HepG2 (cell line): ENCODE results near the gene METTL26. TPM values are rescaled to one million over a fixed set of nuclear protein-coding genes. Genes with fewer than 3 reads are reported as not detected.

Experiments used
- ATF7-NPFF ChIP-seq: sonication (generic); formaldehyde crosslinking; IDR thresholded peaks from 2 replicates; pipeline ENCODE4 v1.8.1; 2023; ENCODE audit warnings: mild to moderate bottlenecking, low read depth, missing genetic modification reagents, moderate library complexity
- FOXM1 ChIP-seq: sonication (generic); formaldehyde crosslinking; IDR thresholded peaks from 2 replicates; pipeline ENCODE4 v1.5.0; 2020; ENCODE audit warnings: missing genetic modification reagents
- MBD4 ChIP-seq: IDR thresholded peaks from 2 replicates; pipeline ENCODE4 v1.6.1; 2012; ENCODE audit warnings: low read length, inconsistent platforms, borderline replicate concordance
- NRL ChIP-seq: sonication (generic); formaldehyde crosslinking; IDR thresholded peaks from 2 replicates; pipeline ENCODE4 v1.5.0; 2020; ENCODE audit warnings: missing genetic modification reagents, mild to moderate bottlenecking, moderate library complexity, borderline replicate concordance
- POLR2G ChIP-seq: fragments of 200-400 bp; formaldehyde crosslinking; IDR thresholded peaks from 2 replicates; pipeline ENCODE4 v1.6.1; 2018; ENCODE audit warnings: mild to moderate bottlenecking, low read depth, low read length, moderate library complexity
- RNF2 ChIP-seq: fragments of 450-650 bp; conservative IDR thresholded peaks from 2 replicates; pipeline ENCODE4 v1.6.1; 2016; ENCODE audit warnings: low read depth
- SIX4 ChIP-seq: sonication (generic); formaldehyde crosslinking; IDR thresholded peaks from 2 replicates; pipeline ENCODE4 v1.4.0; 2020; ENCODE audit warnings: missing genetic modification reagents
- SMARCE1 ChIP-seq: fragments of 450-650 bp; IDR thresholded peaks from 2 replicates; pipeline ENCODE4 v1.6.1; 2017; ENCODE audit warnings: borderline replicate concordance
- TFAP4 ChIP-seq: sonication (generic); IDR thresholded peaks from 2 replicates; pipeline ENCODE4 v1.6.1; 2016; ENCODE audit warnings: low read depth, borderline replicate concordance
- ZBTB1 ChIP-seq: sonication (generic); formaldehyde crosslinking; IDR thresholded peaks from 2 replicates; pipeline ENCODE4 v1.4.0; 2020; ENCODE audit warnings: missing genetic modification reagents, borderline replicate concordance
- ZBTB7B ChIP-seq: sonication (generic); formaldehyde crosslinking; IDR thresholded peaks from 2 replicates; pipeline ENCODE4 v1.4.0; 2020; ENCODE audit warnings: missing genetic modification reagents
- ZNF180 ChIP-seq: sonication (generic); formaldehyde crosslinking; IDR thresholded peaks from 2 replicates; pipeline ENCODE4 v1.4.0; 2020; ENCODE audit warnings: low read depth, missing genetic modification reagents, borderline replicate concordance
- ZNF468 ChIP-seq: sonication (generic); formaldehyde crosslinking; IDR thresholded peaks from 2 replicates; pipeline ENCODE4 v1.8.0; 2022; ENCODE audit warnings: mild to moderate bottlenecking, moderate library complexity, missing genetic modification reagents
- ZNF512 ChIP-seq: sonication (generic); formaldehyde crosslinking; IDR thresholded peaks from 2 replicates; pipeline ENCODE4 v1.4.0; 2020; ENCODE audit warnings: mild to moderate bottlenecking, missing genetic modification reagents
- ZNF543 ChIP-seq: sonication (generic); formaldehyde crosslinking; IDR thresholded peaks from 2 replicates; pipeline ENCODE4 v1.4.0; 2020; ENCODE audit warnings: mild to moderate bottlenecking, missing genetic modification reagents
- ZNF607 ChIP-seq: sonication (generic); formaldehyde crosslinking; IDR thresholded peaks from 2 replicates; pipeline ENCODE4 v1.5.1; 2020; ENCODE audit warnings: missing genetic modification reagents, mild to moderate bottlenecking, borderline replicate concordance
- ZNF660 ChIP-seq: sonication (generic); formaldehyde crosslinking; IDR thresholded peaks from 2 replicates; pipeline ENCODE4 v1.5.1; 2020; ENCODE audit warnings: mild to moderate bottlenecking, low read depth, missing genetic modification reagents, borderline replicate concordance
- polyA plus RNA-seq, 8 experiments: library from polyadenylated mRNA; depleted of rRNA in 3 of 8; stranded (reverse) in 7 of 8; unstranded in 1 of 8; fragments of >200 nt; fragmentation: Illumina TruSeq in 4 of 8; extraction: Trizol in 4 of 8; gene quantifications; 2 replicates each; pipeline versions ENCODE4 v1.2.1 to v1.2.3, GENCODE V29; 2011 to 2016; ENCODE audit warnings: low read depth in 4 of 8, missing spikeins in 1 of 8, mixed read lengths in 1 of 8; ENCODE audit not compliant: insufficient read depth in 1 of 8
- total RNA-seq, 5 experiments: library from RNA; depleted of rRNA; stranded (reverse); fragments of >200 nt; fragmentation: Illumina TruSeq; extraction: Trizol; gene quantifications; 2 replicates each; pipeline ENCODE4 v1.2.3, GENCODE V29; 2016; ENCODE audit warnings: low read depth in 1 of 5
- TF ChIP-seq, protein P1 (sequence below): sonication (generic); formaldehyde crosslinking; IDR thresholded peaks from 2 replicates; pipeline ENCODE4 v1.4.0; 2020; ENCODE audit warnings: missing genetic modification reagents, borderline replicate concordance
- TF ChIP-seq, protein P2 (sequence below): IDR thresholded peaks from 2 replicates; pipeline ENCODE4 v1.6.1; 2016; ENCODE audit warnings: low read depth, control low read depth
- TF ChIP-seq, protein P3 (sequence below): sonication (generic); formaldehyde crosslinking; IDR thresholded peaks from 2 replicates; pipeline ENCODE4 v1.9.0; 2022; ENCODE audit warnings: missing genetic modification reagents, mild to moderate bottlenecking, borderline replicate concordance

The METTL26 gene
- total and polyA plus RNA-seq, 2 of the 13 experiments (the other 11 are each of a cell fraction or from before 2014, with no cell fraction given) = 65.5 to 70.1 TPM

GRCh38 chr16:678858-679813 lies 43.0 kb upstream of the METTL26 start (continued):
- TF ChIP-seq ZNF607 (CRISPR knock-in tag) (0 out of 2 replicates have a peak, but pooled peaks have one; percentile 12), MBD4 (no peak), NRL (CRISPR knock-in tag) (no peak; the same call in 1 of the 2 replicates), ZBTB1 (CRISPR knock-in tag) (no peak), ZBTB7B (CRISPR knock-in tag) (peak; percentile 81), POLR2G (peak; percentile 20; the same call in 1 of the 2 replicates), FOXM1 (CRISPR knock-in tag) (no peak), SMARCE1 (no peak), ZNF180 (CRISPR knock-in tag) (no peak), ATF7-NPFF (peak; percentile 71), RNF2 (no peak), ZNF468 (CRISPR knock-in tag) (no peak), ZNF543 (CRISPR knock-in tag) (peak; percentile 31; the same call in 1 of the 2 replicates), ZNF512 (CRISPR knock-in tag) (0 out of 2 replicates have a peak, but pooled peaks have one; percentile 12), ZNF660 (no peak), TFAP4 (peak; percentile 57; the same call in 1 of the 2 replicates), SIX4 (CRISPR knock-in tag) (no peak)
- TF ChIP-seq, protein P1, sequence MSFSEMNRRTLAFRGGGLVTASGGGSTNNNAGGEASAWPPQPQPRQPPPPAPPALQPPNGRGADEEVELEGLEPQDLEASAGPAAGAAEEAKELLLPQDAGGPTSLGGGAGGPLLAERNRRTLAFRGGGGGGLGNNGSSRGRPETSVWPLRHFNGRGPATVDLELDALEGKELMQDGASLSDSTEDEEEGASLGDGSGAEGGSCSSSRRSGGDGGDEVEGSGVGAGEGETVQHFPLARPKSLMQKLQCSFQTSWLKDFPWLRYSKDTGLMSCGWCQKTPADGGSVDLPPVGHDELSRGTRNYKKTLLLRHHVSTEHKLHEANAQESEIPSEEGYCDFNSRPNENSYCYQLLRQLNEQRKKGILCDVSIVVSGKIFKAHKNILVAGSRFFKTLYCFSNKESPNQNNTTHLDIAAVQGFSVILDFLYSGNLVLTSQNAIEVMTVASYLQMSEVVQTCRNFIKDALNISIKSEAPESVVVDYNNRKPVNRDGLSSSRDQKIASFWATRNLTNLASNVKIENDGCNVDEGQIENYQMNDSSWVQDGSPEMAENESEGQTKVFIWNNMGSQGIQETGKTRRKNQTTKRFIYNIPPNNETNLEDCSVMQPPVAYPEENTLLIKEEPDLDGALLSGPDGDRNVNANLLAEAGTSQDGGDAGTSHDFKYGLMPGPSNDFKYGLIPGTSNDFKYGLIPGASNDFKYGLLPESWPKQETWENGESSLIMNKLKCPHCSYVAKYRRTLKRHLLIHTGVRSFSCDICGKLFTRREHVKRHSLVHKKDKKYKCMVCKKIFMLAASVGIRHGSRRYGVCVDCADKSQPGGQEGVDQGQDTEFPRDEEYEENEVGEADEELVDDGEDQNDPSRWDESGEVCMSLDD (CRISPR knock-in tag) = no peak
- TF ChIP-seq, protein P2, sequence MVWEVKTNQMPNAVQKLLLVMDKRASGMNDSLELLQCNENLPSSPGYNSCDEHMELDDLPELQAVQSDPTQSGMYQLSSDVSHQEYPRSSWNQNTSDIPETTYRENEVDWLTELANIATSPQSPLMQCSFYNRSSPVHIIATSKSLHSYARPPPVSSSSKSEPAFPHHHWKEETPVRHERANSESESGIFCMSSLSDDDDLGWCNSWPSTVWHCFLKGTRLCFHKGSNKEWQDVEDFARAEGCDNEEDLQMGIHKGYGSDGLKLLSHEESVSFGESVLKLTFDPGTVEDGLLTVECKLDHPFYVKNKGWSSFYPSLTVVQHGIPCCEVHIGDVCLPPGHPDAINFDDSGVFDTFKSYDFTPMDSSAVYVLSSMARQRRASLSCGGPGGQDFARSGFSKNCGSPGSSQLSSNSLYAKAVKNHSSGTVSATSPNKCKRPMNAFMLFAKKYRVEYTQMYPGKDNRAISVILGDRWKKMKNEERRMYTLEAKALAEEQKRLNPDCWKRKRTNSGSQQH (CRISPR knock-in tag) = no peak
- TF ChIP-seq, protein P3, sequence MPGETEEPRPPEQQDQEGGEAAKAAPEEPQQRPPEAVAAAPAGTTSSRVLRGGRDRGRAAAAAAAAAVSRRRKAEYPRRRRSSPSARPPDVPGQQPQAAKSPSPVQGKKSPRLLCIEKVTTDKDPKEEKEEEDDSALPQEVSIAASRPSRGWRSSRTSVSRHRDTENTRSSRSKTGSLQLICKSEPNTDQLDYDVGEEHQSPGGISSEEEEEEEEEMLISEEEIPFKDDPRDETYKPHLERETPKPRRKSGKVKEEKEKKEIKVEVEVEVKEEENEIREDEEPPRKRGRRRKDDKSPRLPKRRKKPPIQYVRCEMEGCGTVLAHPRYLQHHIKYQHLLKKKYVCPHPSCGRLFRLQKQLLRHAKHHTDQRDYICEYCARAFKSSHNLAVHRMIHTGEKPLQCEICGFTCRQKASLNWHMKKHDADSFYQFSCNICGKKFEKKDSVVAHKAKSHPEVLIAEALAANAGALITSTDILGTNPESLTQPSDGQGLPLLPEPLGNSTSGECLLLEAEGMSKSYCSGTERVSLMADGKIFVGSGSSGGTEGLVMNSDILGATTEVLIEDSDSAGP = peak; percentile 77
